ENCODE data around the gene PELI2. TPM values are rescaled to one million over a fixed set of nuclear protein-coding genes. Genes with fewer than 3 reads are reported as not detected.

PELI2 gene
- total RNA-seq, 1 experiment from 2014 or later: 19.5 TPM

DNA sequence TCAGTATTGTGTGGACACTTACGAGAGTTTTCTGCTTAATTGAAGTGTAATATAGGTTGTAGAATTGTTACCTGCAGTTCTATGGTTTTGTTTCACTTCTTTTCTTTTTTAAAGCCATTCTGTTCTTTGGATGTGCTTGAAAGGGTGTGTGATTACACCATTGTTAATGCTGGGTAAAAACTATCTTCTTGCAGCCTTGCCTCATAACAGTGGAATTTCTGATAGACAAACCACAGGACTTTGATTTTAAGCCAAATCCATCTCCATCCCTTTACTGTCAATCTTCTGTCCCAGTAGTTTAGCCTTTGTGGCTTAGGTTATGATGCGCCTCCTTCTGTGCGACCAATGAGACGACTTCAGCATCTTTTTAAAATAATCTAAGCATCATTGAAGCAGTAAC is 182.3 kb downstream of the PELI2 start:
- BruUV-seq (replicated peaks): no TSS peak
- CTCF ChIA-PET: interaction anchor here (0.7 kb wide), 1 partner anchor 11 kb away, joined by 6 read pairs; no protein-coding TSS in a partner anchor
- intact Hi-C loops (cut with micrococcal nuclease; ENCODE audit: unreplicated experiment): no loop called here
- Mint-ChIP-seq H3K27me3 (ENCODE audit: unreplicated experiment) (no peaks in the 10 kb centered on the region), H3K9me3 (ENCODE audit: low read depth, unreplicated experiment) (no peaks in the 10 kb centered on the region), H3K36me3 (ENCODE audit: insufficient read depth, unreplicated experiment) (no peaks in the 10 kb centered on the region), H3K4me1 (ENCODE audit: low read depth, unreplicated experiment) (no peaks in the 10 kb centered on the region), H3K4me3 (ENCODE audit: low read depth, unreplicated experiment) (no peak overlapping the region), H3K27ac (ENCODE audit: unreplicated experiment) (no peak overlapping the region)
- TF ChIP-seq, protein P1, sequence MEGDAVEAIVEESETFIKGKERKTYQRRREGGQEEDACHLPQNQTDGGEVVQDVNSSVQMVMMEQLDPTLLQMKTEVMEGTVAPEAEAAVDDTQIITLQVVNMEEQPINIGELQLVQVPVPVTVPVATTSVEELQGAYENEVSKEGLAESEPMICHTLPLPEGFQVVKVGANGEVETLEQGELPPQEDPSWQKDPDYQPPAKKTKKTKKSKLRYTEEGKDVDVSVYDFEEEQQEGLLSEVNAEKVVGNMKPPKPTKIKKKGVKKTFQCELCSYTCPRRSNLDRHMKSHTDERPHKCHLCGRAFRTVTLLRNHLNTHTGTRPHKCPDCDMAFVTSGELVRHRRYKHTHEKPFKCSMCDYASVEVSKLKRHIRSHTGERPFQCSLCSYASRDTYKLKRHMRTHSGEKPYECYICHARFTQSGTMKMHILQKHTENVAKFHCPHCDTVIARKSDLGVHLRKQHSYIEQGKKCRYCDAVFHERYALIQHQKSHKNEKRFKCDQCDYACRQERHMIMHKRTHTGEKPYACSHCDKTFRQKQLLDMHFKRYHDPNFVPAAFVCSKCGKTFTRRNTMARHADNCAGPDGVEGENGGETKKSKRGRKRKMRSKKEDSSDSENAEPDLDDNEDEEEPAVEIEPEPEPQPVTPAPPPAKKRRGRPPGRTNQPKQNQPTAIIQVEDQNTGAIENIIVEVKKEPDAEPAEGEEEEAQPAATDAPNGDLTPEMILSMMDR (IDR thresholded peaks at IDR 0.05; ENCODE audit: unreplicated experiment): no peak
- no peak for DNase-seq

DNA sequence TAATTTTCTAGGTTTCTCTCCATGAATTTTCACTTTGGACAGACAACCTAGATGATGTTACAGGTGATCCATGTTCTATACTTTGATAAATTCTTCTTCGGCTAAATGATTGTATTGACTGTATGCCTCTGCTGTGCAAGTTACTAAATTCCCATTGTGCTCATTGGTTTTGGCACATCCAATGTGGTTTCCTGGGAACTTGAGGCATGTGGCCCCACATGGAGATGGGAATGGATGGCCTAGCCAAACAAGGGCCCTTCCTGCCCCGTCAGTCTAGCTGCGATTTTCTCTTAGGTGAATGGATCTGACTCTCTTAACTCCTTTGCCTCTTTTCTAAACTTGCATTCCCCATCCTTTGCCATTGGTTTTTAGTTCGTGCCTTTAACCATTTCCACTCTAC is 186.2 kb downstream of the PELI2 start:
- no TSS peak for BruUV-seq (replicated peaks)

DNA sequence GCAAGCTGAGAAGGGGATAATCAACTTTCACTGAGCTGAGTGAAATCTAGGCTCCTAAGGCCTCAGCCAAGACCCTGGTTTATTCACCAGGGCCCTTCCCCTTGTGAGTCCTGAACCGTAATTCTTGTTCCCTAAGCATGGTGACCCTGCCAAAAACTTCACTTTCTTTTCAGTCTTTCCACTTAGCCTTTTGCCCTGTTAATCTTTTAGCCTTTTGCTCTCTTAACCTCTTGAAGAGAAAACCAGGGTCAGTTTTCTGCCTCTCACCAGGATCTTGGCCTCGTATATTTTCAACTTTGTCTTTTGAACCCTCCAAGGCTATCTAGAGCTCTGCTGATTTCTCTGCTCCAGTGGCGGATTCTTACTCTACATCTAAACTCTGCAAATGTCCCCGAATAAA is 191.0 kb downstream of the PELI2 start:
- TF ChIP-seq, protein P1 (IDR thresholded peaks at IDR 0.05; ENCODE audit: unreplicated experiment): no peak
- Mint-ChIP-seq H3K4me1 (ENCODE audit: low read depth, unreplicated experiment) (no peaks in the 10 kb centered on the region), H3K27ac (ENCODE audit: unreplicated experiment) (no peak overlapping the region), H3K27me3 (ENCODE audit: unreplicated experiment) (no peaks in the 10 kb centered on the region), H3K9me3 (ENCODE audit: low read depth, unreplicated experiment) (no peaks in the 10 kb centered on the region), H3K36me3 (ENCODE audit: insufficient read depth, unreplicated experiment) (no peaks in the 10 kb centered on the region), H3K4me3 (ENCODE audit: low read depth, unreplicated experiment) (no peak overlapping the region)
- DNase-seq: no peak
- CTCF ChIA-PET: no interaction called here
- intact Hi-C loops (cut with micrococcal nuclease; ENCODE audit: unreplicated experiment): no loop called here
- no TSS peak for BruUV-seq (replicated peaks)

More for the DNA sequence above, 186.2 kb downstream of the PELI2 start:
- no peak for DNase-seq
- Mint-ChIP-seq H3K4me1 (ENCODE audit: low read depth, unreplicated experiment) (no peaks in the 10 kb centered on the region), H3K27me3 (ENCODE audit: unreplicated experiment) (no peaks in the 10 kb centered on the region), H3K27ac (ENCODE audit: unreplicated experiment) (no peak overlapping the region), H3K9me3 (ENCODE audit: low read depth, unreplicated experiment) (no peaks in the 10 kb centered on the region), H3K4me3 (ENCODE audit: low read depth, unreplicated experiment) (no peak overlapping the region), H3K36me3 (ENCODE audit: insufficient read depth, unreplicated experiment) (no peaks in the 10 kb centered on the region)
- intact Hi-C loops (cut with micrococcal nuclease; ENCODE audit: unreplicated experiment): no loop called here
- TF ChIP-seq, protein P1 (IDR thresholded peaks at IDR 0.05; ENCODE audit: unreplicated experiment): no peak
- CTCF ChIA-PET: no interaction called here

DNA sequence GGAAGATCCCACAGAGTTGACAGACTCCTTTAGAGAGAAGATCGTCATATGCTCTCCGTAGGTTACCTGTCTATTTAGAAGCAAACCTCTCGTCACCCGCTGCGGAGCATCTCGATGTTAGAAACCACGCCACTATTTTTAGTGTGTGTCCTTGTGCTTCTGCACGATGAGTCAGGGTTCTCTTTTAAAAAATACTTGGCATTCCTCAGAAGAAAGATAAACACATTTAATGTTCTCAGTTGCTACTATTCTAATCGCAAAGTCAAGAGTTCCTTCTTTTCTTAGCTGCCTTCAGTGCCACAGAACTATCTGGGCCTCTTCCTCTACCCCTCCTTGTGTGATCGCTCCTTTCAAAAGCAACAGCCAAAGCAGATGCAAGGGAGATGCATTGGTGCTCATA is 192.4 kb downstream of the PELI2 start:
- H3K27ac Mint-ChIP-seq (ENCODE audit: unreplicated experiment): no peak overlapping the region
- TF ChIP-seq, protein P1 (IDR thresholded peaks at IDR 0.05; ENCODE audit: unreplicated experiment): no peak
- CTCF ChIA-PET: no interaction called here
- no peak overlapping the region for H3K4me3 Mint-ChIP-seq (ENCODE audit: low read depth, unreplicated experiment)
- no peak for DNase-seq
- H3K4me1 Mint-ChIP-seq (ENCODE audit: low read depth, unreplicated experiment): no peaks in the 10 kb centered on the region
- intact Hi-C loops (cut with micrococcal nuclease; ENCODE audit: unreplicated experiment): no loop called here
- no peaks in the 10 kb centered on the region for H3K36me3 Mint-ChIP-seq (ENCODE audit: insufficient read depth, unreplicated experiment)
- no peaks in the 10 kb centered on the region for H3K27me3 Mint-ChIP-seq (ENCODE audit: unreplicated experiment)
- H3K9me3 Mint-ChIP-seq (ENCODE audit: low read depth, unreplicated experiment): no peaks in the 10 kb centered on the region
- BruUV-seq (replicated peaks): no TSS peak
